Measurements from ENCODE around the gene ASTN2. TPM values are rescaled to one million over a fixed set of nuclear protein-coding genes. Genes with fewer than 3 reads are reported as not detected.

ASTN2 gene
- total RNA-seq, 2 experiments from 2014 or later = 1.7 to 4.2 TPM

GRCh38 chr9:116502746-116503145 lies 912.1 kb downstream of the ASTN2 start:
- intact Hi-C loops (cut with micrococcal nuclease; ENCODE audit: unreplicated experiment) = no loop called here

GRCh38 chr9:116501871-116502270 lies 913.0 kb downstream of the ASTN2 start:
- POLR2A ChIA-PET = no interaction called here

More at GRCh38 chr9:116502746-116503145, 912.1 kb downstream of the ASTN2 start:
- POLR2A ChIA-PET = interaction anchor here (0.7 kb wide), 2 partner anchors 252 to 269 kb away, joined by 3 read pairs; no protein-coding TSS in a partner anchor
- Histone ChIP-seq H2AFZ (ENCODE audit: low read length) (no peak overlapping the region), H4K20me1 (ENCODE audit: insufficient read depth, low read length) (no peaks in the 10 kb centered on the region), H3K4me3 (ENCODE audit: low read depth, low read length, poor library complexity, severe bottlenecking) (no peak overlapping the region), H3K4me1 (ENCODE audit: insufficient read depth, low read length, poor library complexity, severe bottlenecking) (no peaks in the 10 kb centered on the region), H3K27ac (ENCODE audit: low read depth, low read length, poor library complexity, severe bottlenecking) (no peak overlapping the region), H3K9me2 (ENCODE audit: insufficient read depth, low read length) (no peaks in the 10 kb centered on the region), H3K36me3 (ENCODE audit: insufficient read depth, low read length) (no peaks in the 10 kb centered on the region), H3K4me2 (ENCODE audit: low read length) (no peak overlapping the region), H3K79me2 (ENCODE audit: insufficient read depth, low read depth, low read length) (no peaks in the 10 kb centered on the region), H3K9me3 (ENCODE audit: low read length) (no peaks in the 10 kb centered on the region)
- BruUV-seq (replicated peaks) = no TSS peak
- TF ChIP-seq CTCF (conservative IDR thresholded peaks at IDR 0.05; ENCODE audit: low read length) (no peak), EZH2phosphoT487 (IDR thresholded peaks at IDR 0.05; ENCODE audit: borderline replicate concordance, low read depth, low read length) (no peak)
- no peak for DNase-seq (ENCODE audit: low spot score)
- CTCF ChIA-PET (ENCODE audit: unreplicated experiment) = no interaction called here

More at GRCh38 chr9:116501871-116502270, 913.0 kb downstream of the ASTN2 start:
- no peak overlapping the region for H3K27ac ChIP-seq (ENCODE audit: low read depth, low read length, poor library complexity, severe bottlenecking)
- intact Hi-C loops (cut with micrococcal nuclease; ENCODE audit: unreplicated experiment) = no loop called here
- H3K79me2 ChIP-seq (ENCODE audit: insufficient read depth, low read depth, low read length) = no peaks in the 10 kb centered on the region
- H3K9me3 ChIP-seq (ENCODE audit: low read length) = no peaks in the 10 kb centered on the region
- no peak overlapping the region for H2AFZ ChIP-seq (ENCODE audit: low read length)
- no peak for DNase-seq (ENCODE audit: low spot score)
- no peaks in the 10 kb centered on the region for H3K9me2 ChIP-seq (ENCODE audit: insufficient read depth, low read length)
- no peak overlapping the region for H3K4me2 ChIP-seq (ENCODE audit: low read length)
- no peak overlapping the region for H3K4me3 ChIP-seq (ENCODE audit: low read depth, low read length, poor library complexity, severe bottlenecking)
- CTCF ChIA-PET (ENCODE audit: unreplicated experiment) = no interaction called here
- no TSS peak for BruUV-seq (replicated peaks)
- TF ChIP-seq EZH2phosphoT487 (IDR thresholded peaks at IDR 0.05; ENCODE audit: borderline replicate concordance, low read depth, low read length) = no peak
- no peak for TF ChIP-seq CTCF (conservative IDR thresholded peaks at IDR 0.05; ENCODE audit: low read length)
- no peaks in the 10 kb centered on the region for H4K20me1 ChIP-seq (ENCODE audit: insufficient read depth, low read length)
- H3K4me1 ChIP-seq (ENCODE audit: insufficient read depth, low read length, poor library complexity, severe bottlenecking) = no peaks in the 10 kb centered on the region
- H3K36me3 ChIP-seq (ENCODE audit: insufficient read depth, low read length) = no peaks in the 10 kb centered on the region
